SH-SY5Y (cell line): Measurements from ENCODE around the gene MAP3K20.

ENCODE experiments used
- GATA2 ChIP-seq: IDR thresholded peaks from 2 replicates; pipeline ENCODE4 v1.6.1; 2011; ENCODE audit warnings: mild to moderate bottlenecking, low read depth, low read length
- GATA3 ChIP-seq: IDR thresholded peaks from 2 replicates; pipeline ENCODE4 v1.6.1; 2011; ENCODE audit warnings: low read depth, mild to moderate bottlenecking, low read length, moderate library complexity

- TF ChIP-seq GATA3 = no peak
- TF ChIP-seq GATA2 = no peak
Measured at GRCh38 chr2:173056705-173057364, 18.8 kb upstream of the MAP3K20 start.
